Measurements from ENCODE around the gene ATCAY. TPM values are rescaled to one million over a fixed set of nuclear protein-coding genes. Genes with fewer than 3 reads are reported as not detected.
A peak's percentile ranks its signal among the peaks of the same experiment; 100 is the strongest.

Gene ATCAY
- total RNA-seq, 4 donors from 2014 or later: 0.07 to 0.67 (median 0.12) TPM; not detected in 1

- TF ChIP-seq CTCF (IDR thresholded peaks at IDR 0.05): no peak
- TF ChIP-seq EP300 (IDR thresholded peaks at IDR 0.05): no peak
- TF ChIP-seq POLR2AphosphoS5 (IDR thresholded peaks at IDR 0.05): no peak
- TF ChIP-seq POLR2A (IDR thresholded peaks at IDR 0.05): no peak
- Histone ChIP-seq H3K4me3 (no peak overlapping the region), H3K36me3 (peaks cover 0 to 60% of the 10 kb centered on the region in 2 donors), H3K27me3 (no peaks in the 10 kb centered on the region), H3K4me1 (peaks cover 0 to 32% (median 0%) of the 10 kb centered on the region in 3 donors), H3K27ac (no peak overlapping the region), H3K9me3 (no peaks in the 10 kb centered on the region)
- no peak for ATAC-seq
- 68 to 81% methylated on average over 5 to 7 of the region's 8 CpGs for WGBS, 2 donors (ENCODE audit: low coverage in 1 of 2)
Observed at GRCh38 chr19:3975144-3975543, 94.7 kb downstream of the ATCAY start.

- Histone ChIP-seq H3K4me3 (no peak overlapping the region), H3K36me3 (peaks cover 2 to 65% of the 10 kb centered on the region in 2 donors), H3K27me3 (no peaks in the 10 kb centered on the region), H3K27ac (peak overlapping the region in 2 of 4 donors; percentile 11 to 51), H3K9me3 (no peaks in the 10 kb centered on the region), H3K4me1 (peaks cover 0 to 35% (median 0%) of the 10 kb centered on the region in 3 donors)
- WGBS, 2 donors (ENCODE audit: low coverage in 1 of 2): 77 to 81% methylated on average over 8 to 12 of the region's 14 CpGs
- TF ChIP-seq POLR2AphosphoS5 (IDR thresholded peaks at IDR 0.05) (no peak), CTCF (IDR thresholded peaks at IDR 0.05) (no peak), EP300 (IDR thresholded peaks at IDR 0.05) (no peak), POLR2A (IDR thresholded peaks at IDR 0.05) (no peak)
- no peak for ATAC-seq
Observed at GRCh38 chr19:3975637-3976087, 95.2 kb downstream of the ATCAY start.

- no peak for ATAC-seq
- Histone ChIP-seq H3K4me1 (peaks cover 0 to 39% (median 0%) of the 10 kb centered on the region in 3 donors), H3K36me3 (peaks cover 4 to 75% of the 10 kb centered on the region in 2 donors), H3K27me3 (no peaks in the 10 kb centered on the region), H3K4me3 (no peak overlapping the region), H3K9me3 (no peaks in the 10 kb centered on the region), H3K27ac (peak overlapping the region in 3 of 4 donors; percentile 24 to 53 (median 51))
- TF ChIP-seq EP300 (IDR thresholded peaks at IDR 0.05) (no peak), POLR2AphosphoS5 (IDR thresholded peaks at IDR 0.05) (peak; percentile 57), POLR2A (IDR thresholded peaks at IDR 0.05) (no peak)
- WGBS, 2 donors (ENCODE audit: low coverage in 1 of 2): 90 to 100% methylated on average over 1 to 2 of the region's 29 CpGs
Observed at GRCh38 chr19:3976495-3977241, 96.2 kb downstream of the ATCAY start.

Small RNA genes within 50 kb of the gene (small RNA-seq; reads per million reads assigned to genes)
- gene RN7SL202P: 0 reads per million in 4 donors

Other genes with a start within 250 kb of the ATCAY start
- 100 to 1,000 TPM in 1 of 4 donors, 10 to 100 TPM in 3; 50.8 to 165 (median 61.5) TPM for gene PIP5K1C, start 180.2 kb upstream of the ATCAY start, total RNA-seq
- gene TJP3, start 172.3 kb upstream of the ATCAY start, total RNA-seq: 1 to 10 TPM in 1 of 4 donors, under 1 TPM in 1, not detected in 2; 0.78 to 3.6 TPM
- gene APBA3, start 119.0 kb upstream of the ATCAY start, total RNA-seq: 10 to 100 TPM; 12.5 to 30.4 (median 21.3) TPM
- gene MRPL54, start 118.0 kb upstream of the ATCAY start, total RNA-seq: 10 to 100 TPM; 31.8 to 90.1 (median 76.3) TPM
- gene RAX2, start 108.5 kb upstream of the ATCAY start, total RNA-seq: not detected
- 1 to 10 TPM in 3 of 4 donors, under 1 TPM in 1; 0.47 to 5.0 (median 1.7) TPM for gene MATK, start 94.3 kb upstream of the ATCAY start, total RNA-seq
- under 1 TPM in 1 of 4 donors, not detected in 3; 0.13 TPM for gene ZFR2, start 11.6 kb upstream of the ATCAY start, total RNA-seq
- 1 to 10 TPM in 2 of 4 donors, under 1 TPM in 1, not detected in 1; 0.69 to 8.6 (median 7.3) TPM for gene NMRK2, start 52.4 kb downstream of the ATCAY start, total RNA-seq
- gene DAPK3, start 90.4 kb downstream of the ATCAY start, total RNA-seq: 100 to 1,000 TPM; 192 to 257 (median 235) TPM
- gene EEF2, start 104.8 kb downstream of the ATCAY start, total RNA-seq: 1,000 to 10,000 TPM; 2,212 to 2,463 (median 2,311) TPM
- gene PIAS4, start 127.1 kb downstream of the ATCAY start, total RNA-seq: 10 to 100 TPM; 15.3 to 26.4 (median 16.8) TPM
- 100 to 1,000 TPM in 1 of 4 donors, 10 to 100 TPM in 3; 65.6 to 122 (median 82.4) TPM for gene ZBTB7A, start 186.2 kb downstream of the ATCAY start, total RNA-seq
- 100 to 1,000 TPM in 1 of 4 donors, 10 to 100 TPM in 3; 53.3 to 112 (median 69.7) TPM for gene MAP2K2, start 243.4 kb downstream of the ATCAY start, total RNA-seq

Data from gastroesophageal sphincter (tissue), 4 donors.